Smooth muscle cell of trachea (primary cell): ENCODE results near the gene MAGI2. TPM values are rescaled to one million over a fixed set of nuclear protein-coding genes. Genes with fewer than 3 reads are reported as not detected.

Experiments used
- total RNA-seq: library from RNA; depleted of rRNA; stranded (reverse); fragments of >200 nt; gene quantifications from 2 replicates; pipeline ENCODE4 v1.2.1, GENCODE V29; 2014

MAGI2 gene
- 16.2 and 33.2 TPM in 2 replicates for total RNA-seq

GRCh38 chr7:79453558-79454360 is at the start of gene MAGI2:
TSS of gene MAGI2 (minus strand) at chr7:79453667. CDS start at chr7:79453320, 347 bp downstream.

